Smooth muscle cell (in vitro differentiated cells): ENCODE results near the gene ADAT2. TPM values are rescaled to one million over a fixed set of nuclear protein-coding genes. Genes with fewer than 3 reads are reported as not detected.

Experiments used
- DNase-seq: peaks from one replicate; lab custom pipeline; 2025; ENCODE audit not compliant: unreplicated experiment; lab: John Stamatoyannopoulos, UW
- H2AFZ ChIP-seq: fragments of 200-600 bp; sonication (generic); 2 replicates; pipeline ENCODE4 v1.6.0; 2016; ENCODE audit warnings: antibody characterized with exemption, low read depth, mild to moderate bottlenecking
- H3F3A ChIP-seq: fragments of 200-600 bp; sonication (generic); 2 replicates; pipeline ENCODE4 v1.6.0; 2017; ENCODE audit warnings: antibody characterized with exemption, low read depth
- H3K27ac ChIP-seq: fragments of 200-600 bp; sonication (generic); 2 replicates; pipeline ENCODE4 v1.5.1; 2016; ENCODE audit warnings: low read depth, mild to moderate bottlenecking
- H3K27me3 ChIP-seq: fragments of 200-600 bp; sonication (generic); 2 replicates; pipeline ENCODE4 v1.6.1; 2016; ENCODE audit warnings: low read depth, mild to moderate bottlenecking
- H3K36me3 ChIP-seq: fragments of 200-600 bp; sonication (generic); 2 replicates; pipeline ENCODE4 v1.5.1; 2016; ENCODE audit warnings: low read depth
- H3K4me1 ChIP-seq: fragments of 200-600 bp; sonication (generic); 2 replicates; pipeline ENCODE4 v1.5.1; 2016; ENCODE audit warnings: low read depth
- H3K4me2 ChIP-seq: fragments of 200-600 bp; sonication (generic); 2 replicates; pipeline ENCODE4 v1.6.0; 2016; ENCODE audit warnings: mild to moderate bottlenecking
- H3K4me3 ChIP-seq: fragments of 200-600 bp; sonication (generic); 2 replicates; pipeline ENCODE4 v1.5.1; 2016; ENCODE audit warnings: mild to moderate bottlenecking
- H3K79me2 ChIP-seq: fragments of 200-600 bp; sonication (generic); 2 replicates; pipeline ENCODE4 v1.6.0; 2016; ENCODE audit warnings: low read depth, mild to moderate bottlenecking
- H3K9ac ChIP-seq: fragments of 200-600 bp; sonication (generic); 2 replicates; pipeline ENCODE4 v1.6.0; 2016; ENCODE audit warnings: low read depth
- H3K9me3 ChIP-seq: fragments of 200-600 bp; sonication (generic); replicated peaks from 2 replicates; pipeline ENCODE4 v1.5.1; 2016; ENCODE audit warnings: low read depth
- H4K20me1 ChIP-seq: fragments of 200-600 bp; sonication (generic); 2 replicates; pipeline ENCODE4 v1.6.0; 2016; ENCODE audit warnings: low read depth
- CTCF ChIP-seq: fragments of 200-600 bp; sonication (generic); IDR thresholded peaks from 2 replicates; pipeline ENCODE4 v1.5.1; 2017; ENCODE audit warnings: borderline replicate concordance, mild to moderate bottlenecking, antibody characterized with exemption; ENCODE audit not compliant: insufficient read depth, poor library complexity, severe bottlenecking
- WGBS: methylation state at CpG from one replicate; pipeline ENCODE4 v1.1.7; 2016; ENCODE audit warnings: low lambda C conversion rate; 5-methylcytosine and 5-hydroxymethylcytosine counted together
- polyA plus RNA-seq: library from polyadenylated mRNA; unstranded; fragments of >200 nt; fragmentation: Nextera tagmentation; extraction: Ambion mirVana; gene quantifications from 2 replicates; pipeline ENCODE4 v1.2.1, GENCODE V29; 2016
- total RNA-seq: library from RNA; depleted of rRNA; stranded (reverse); fragments of >200 nt; gene quantifications from 2 replicates; pipeline ENCODE4 v1.2.3, GENCODE V29; 2014

Gene ADAT2
- total and polyA plus RNA-seq, 2 experiments from 2014 or later, result 1.5 to 2.3 TPM

- Histone ChIP-seq H3K4me3 (no peak overlapping the region), H3K27me3 (no peaks in the 10 kb centered on the region), H3K79me2 (no peaks in the 10 kb centered on the region), H3K4me2 (no peak overlapping the region), H3K4me1 (no peaks in the 10 kb centered on the region), H3K9ac (no peak overlapping the region), H3K27ac (no peak overlapping the region), H4K20me1 (no peaks in the 10 kb centered on the region), H2AFZ (no peak overlapping the region), H3K9me3 (no peaks in the 10 kb centered on the region), H3K36me3 (no peaks in the 10 kb centered on the region), H3F3A (no peaks in the 10 kb centered on the region)
- WGBS, result 94% methylated on average over 8 of the region's 8 CpGs
- no peak for DNase-seq
- TF ChIP-seq CTCF, result no peak
These were observed 8.6 kb downstream of the ADAT2 start for GRCh38 chr6:143441680-143442545.

GRCh38 chr6:143441010-143441409, 9.5 kb downstream of the ADAT2 start:
- H3K9ac ChIP-seq, result no peak overlapping the region
- H3K27ac ChIP-seq, result no peak overlapping the region
- WGBS, result 96% methylated on average over 2 of the region's 2 CpGs
- H3F3A ChIP-seq, result no peaks in the 10 kb centered on the region
- H3K79me2 ChIP-seq, result no peaks in the 10 kb centered on the region
- H4K20me1 ChIP-seq, result no peaks in the 10 kb centered on the region
- no peak for TF ChIP-seq CTCF
- H3K9me3 ChIP-seq, result no peaks in the 10 kb centered on the region
- no peak overlapping the region for H3K4me3 ChIP-seq
- no peaks in the 10 kb centered on the region for H3K36me3 ChIP-seq
- DNase-seq, result no peak
- H3K4me1 ChIP-seq, result no peaks in the 10 kb centered on the region
- H2AFZ ChIP-seq, result no peak overlapping the region
- no peaks in the 10 kb centered on the region for H3K27me3 ChIP-seq
- no peak overlapping the region for H3K4me2 ChIP-seq

- Histone ChIP-seq H3F3A (no peaks in the 10 kb centered on the region), H3K79me2 (no peaks in the 10 kb centered on the region), H3K27ac (no peak overlapping the region), H3K27me3 (no peaks in the 10 kb centered on the region), H3K9me3 (no peaks in the 10 kb centered on the region), H3K36me3 (no peaks in the 10 kb centered on the region), H3K4me1 (no peaks in the 10 kb centered on the region), H3K4me2 (no peak overlapping the region), H3K4me3 (no peak overlapping the region), H2AFZ (no peak overlapping the region), H3K9ac (no peak overlapping the region), H4K20me1 (no peaks in the 10 kb centered on the region)
- 96% methylated on average over 4 of the region's 4 CpGs for WGBS
- TF ChIP-seq CTCF, result no peak
- no peak for DNase-seq
These were observed 17.9 kb downstream of the ADAT2 start for GRCh38 chr6:143432588-143432987.

- Histone ChIP-seq H3K9me3 (no peaks in the 10 kb centered on the region), H3K9ac (no peak overlapping the region), H3K27me3 (no peaks in the 10 kb centered on the region), H3K4me1 (no peaks in the 10 kb centered on the region), H4K20me1 (no peaks in the 10 kb centered on the region), H3F3A (no peaks in the 10 kb centered on the region), H3K79me2 (no peaks in the 10 kb centered on the region), H3K4me2 (no peak overlapping the region), H3K4me3 (no peak overlapping the region), H3K36me3 (no peaks in the 10 kb centered on the region), H3K27ac (no peak overlapping the region), H2AFZ (no peak overlapping the region)
- 100% methylated on average over 1 of the region's 1 CpG for WGBS
- DNase-seq, result no peak
- TF ChIP-seq CTCF, result no peak
These were observed 19.3 kb downstream of the ADAT2 start for GRCh38 chr6:143431226-143431625.
